Osteoblast (primary cell): ENCODE data around the gene CDC14A. TPM values are rescaled to one million over a fixed set of nuclear protein-coding genes. Genes with fewer than 3 reads are reported as not detected.

Experiments used
- DNase-seq: peaks from one replicate; pipeline ENCODE4 v3.0.0; 2011; ENCODE audit warnings: low spot score, mixed read lengths; ENCODE audit not compliant: insufficient read length; ENCODE audit errors: missing footprints
- H2AFZ ChIP-seq: 2 replicates; pipeline ENCODE4 v1.6.0; 2011; ENCODE audit warnings: mild to moderate bottlenecking, low read length
- H3K27ac ChIP-seq: 2 replicates; pipeline ENCODE4 v1.5.1; 2011; ENCODE audit warnings: mild to moderate bottlenecking, low read depth, low read length, moderate library complexity
- H3K27me3 ChIP-seq: 2 replicates; pipeline ENCODE4 v1.6.0; 2012; ENCODE audit warnings: mild to moderate bottlenecking, control low read depth, inconsistent platforms, low read length, moderate library complexity; ENCODE audit not compliant: insufficient read depth
- H3K36me3 ChIP-seq: 2 replicates; pipeline ENCODE4 v1.5.1; 2011; ENCODE audit warnings: mild to moderate bottlenecking, low read length, control low read depth, moderate library complexity; ENCODE audit not compliant: insufficient read depth
- H3K4me1 ChIP-seq: 2 replicates; pipeline ENCODE4 v1.5.1; 2011; ENCODE audit warnings: mild to moderate bottlenecking, low read length, control low read depth, moderate library complexity; ENCODE audit not compliant: insufficient read depth
- H3K4me2 ChIP-seq: 2 replicates; pipeline ENCODE4 v1.6.0; 2011; ENCODE audit warnings: mild to moderate bottlenecking, low read length; ENCODE audit not compliant: insufficient read depth
- H3K4me3 ChIP-seq: fragments of 200-600 bp; sonication (generic); 3 replicates; pipeline ENCODE4 v1.5.1; 2012; ENCODE audit warnings: mild to moderate bottlenecking, low read length, inconsistent platforms; ENCODE audit not compliant: insufficient read depth
- H3K79me2 ChIP-seq: 2 replicates; pipeline ENCODE4 v1.6.0; 2012; ENCODE audit warnings: mild to moderate bottlenecking, low read length, control low read depth, inconsistent platforms; ENCODE audit not compliant: insufficient read depth
- H3K9me3 ChIP-seq: 2 replicates; pipeline ENCODE4 v1.5.1; 2011; ENCODE audit warnings: low read depth, low read length, control low read depth
- H4K20me1 ChIP-seq: 2 replicates; pipeline ENCODE4 v1.6.0; 2012; ENCODE audit warnings: mild to moderate bottlenecking, low read length, control low read depth; ENCODE audit not compliant: insufficient read depth
- total RNA-seq: library from RNA; depleted of rRNA; stranded (reverse); fragments of >200 nt; gene quantifications from 2 replicates; pipeline ENCODE4 v1.2.3, GENCODE V29; 2012
- TF ChIP-seq, protein P1 (sequence below): IDR thresholded peaks from 2 replicates; pipeline ENCODE4 v1.5.1; 2011; ENCODE audit warnings: mild to moderate bottlenecking, low read depth, low read length, moderate library complexity; ENCODE audit errors: extremely low read depth

The CDC14A gene
- total RNA-seq, 1 donor = 6.9 TPM

DNA sequence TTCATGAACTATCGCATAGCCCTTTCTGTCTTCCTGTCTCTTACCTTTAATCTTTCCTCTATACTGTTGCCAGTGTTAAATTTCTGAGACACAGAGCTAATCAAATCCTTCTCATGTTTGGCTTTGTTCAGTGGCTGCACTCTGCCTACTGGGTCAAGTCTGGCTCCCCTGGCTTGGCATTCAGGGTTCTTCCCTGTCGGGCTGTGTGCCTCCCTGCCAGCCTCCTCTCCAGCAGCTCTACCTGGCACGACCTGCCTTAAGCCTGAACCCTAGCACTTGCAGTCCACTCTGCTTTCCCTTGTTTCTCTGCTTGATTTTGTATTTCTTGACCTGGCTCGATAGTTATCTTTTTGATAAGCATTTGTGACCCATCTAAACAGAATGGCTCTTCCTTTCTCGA, 159.5 kb downstream of the CDC14A start:
- H3K79me2 ChIP-seq = no peaks in the 10 kb centered on the region
- H4K20me1 ChIP-seq = no peaks in the 10 kb centered on the region
- no peak for DNase-seq
- H2AFZ ChIP-seq = no peak overlapping the region
- H3K9me3 ChIP-seq = no peaks in the 10 kb centered on the region
- no peak overlapping the region for H3K4me2 ChIP-seq
- TF ChIP-seq, protein P1, sequence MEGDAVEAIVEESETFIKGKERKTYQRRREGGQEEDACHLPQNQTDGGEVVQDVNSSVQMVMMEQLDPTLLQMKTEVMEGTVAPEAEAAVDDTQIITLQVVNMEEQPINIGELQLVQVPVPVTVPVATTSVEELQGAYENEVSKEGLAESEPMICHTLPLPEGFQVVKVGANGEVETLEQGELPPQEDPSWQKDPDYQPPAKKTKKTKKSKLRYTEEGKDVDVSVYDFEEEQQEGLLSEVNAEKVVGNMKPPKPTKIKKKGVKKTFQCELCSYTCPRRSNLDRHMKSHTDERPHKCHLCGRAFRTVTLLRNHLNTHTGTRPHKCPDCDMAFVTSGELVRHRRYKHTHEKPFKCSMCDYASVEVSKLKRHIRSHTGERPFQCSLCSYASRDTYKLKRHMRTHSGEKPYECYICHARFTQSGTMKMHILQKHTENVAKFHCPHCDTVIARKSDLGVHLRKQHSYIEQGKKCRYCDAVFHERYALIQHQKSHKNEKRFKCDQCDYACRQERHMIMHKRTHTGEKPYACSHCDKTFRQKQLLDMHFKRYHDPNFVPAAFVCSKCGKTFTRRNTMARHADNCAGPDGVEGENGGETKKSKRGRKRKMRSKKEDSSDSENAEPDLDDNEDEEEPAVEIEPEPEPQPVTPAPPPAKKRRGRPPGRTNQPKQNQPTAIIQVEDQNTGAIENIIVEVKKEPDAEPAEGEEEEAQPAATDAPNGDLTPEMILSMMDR = no peak
- H3K4me3 ChIP-seq = no peak overlapping the region
- no peaks in the 10 kb centered on the region for H3K27me3 ChIP-seq
- H3K36me3 ChIP-seq = no peaks in the 10 kb centered on the region
- H3K27ac ChIP-seq = no peak overlapping the region
- no peaks in the 10 kb centered on the region for H3K4me1 ChIP-seq

DNA sequence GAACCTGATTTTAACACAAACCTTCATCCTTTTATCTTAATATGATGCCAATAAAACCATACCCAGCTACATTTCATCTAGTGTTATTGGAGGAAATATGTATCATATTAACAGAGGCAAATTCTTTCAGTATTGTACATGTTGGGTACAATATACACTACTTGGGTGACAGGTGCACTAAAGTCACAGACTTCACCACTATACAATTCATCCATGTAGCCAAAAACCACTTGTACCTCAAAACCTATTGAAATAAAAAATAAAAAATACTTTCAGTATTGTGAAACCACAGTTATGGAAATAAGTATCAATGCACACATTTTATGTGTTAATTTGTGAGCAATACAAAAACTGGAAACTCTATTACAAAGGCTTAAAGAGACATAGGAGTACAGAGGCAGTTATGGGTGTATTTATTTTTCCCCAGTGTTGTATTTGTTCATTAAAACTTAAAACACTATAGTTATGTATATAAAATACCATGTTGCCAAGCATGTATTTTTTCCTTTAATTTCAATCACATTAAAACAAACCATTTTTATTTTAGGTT, 160.6 kb downstream of the CDC14A start:
- DNase-seq = no peak
- no peak overlapping the region for H2AFZ ChIP-seq
- H4K20me1 ChIP-seq = no peaks in the 10 kb centered on the region
- no peak overlapping the region for H3K4me3 ChIP-seq
- H3K4me2 ChIP-seq = no peak overlapping the region
- TF ChIP-seq, protein P1 = no peak
- no peak overlapping the region for H3K27ac ChIP-seq
- H3K4me1 ChIP-seq = no peaks in the 10 kb centered on the region
- H3K9me3 ChIP-seq = no peaks in the 10 kb centered on the region
- H3K27me3 ChIP-seq = no peaks in the 10 kb centered on the region
- no peaks in the 10 kb centered on the region for H3K79me2 ChIP-seq
- H3K36me3 ChIP-seq = no peaks in the 10 kb centered on the region

DNA sequence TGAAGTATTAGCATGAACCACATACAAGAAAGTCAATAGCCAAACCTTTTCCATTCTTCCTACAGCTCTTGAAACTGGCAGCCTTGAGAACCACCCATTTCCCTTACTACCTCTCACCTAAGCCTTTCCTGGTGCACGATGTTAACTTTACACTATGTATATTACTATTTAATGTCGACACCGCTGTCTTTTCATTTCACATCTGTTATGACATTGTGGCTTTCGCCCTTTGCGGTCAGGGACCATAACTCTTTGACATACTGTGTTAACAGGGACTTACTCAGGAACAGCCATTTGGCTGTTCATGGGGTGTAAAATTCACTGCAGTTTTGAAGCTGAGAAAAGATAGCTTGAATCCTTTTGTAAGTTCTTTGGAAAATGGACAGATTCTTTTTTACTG, 164.6 kb downstream of the CDC14A start:
- Histone ChIP-seq H3K4me3 (no peak overlapping the region), H2AFZ (no peak overlapping the region), H3K36me3 (no peaks in the 10 kb centered on the region), H3K79me2 (no peaks in the 10 kb centered on the region), H3K27me3 (no peaks in the 10 kb centered on the region), H4K20me1 (no peaks in the 10 kb centered on the region), H3K27ac (no peak overlapping the region), H3K4me2 (no peak overlapping the region), H3K4me1 (no peaks in the 10 kb centered on the region), H3K9me3 (no peaks in the 10 kb centered on the region)
- DNase-seq = no peak
- TF ChIP-seq, protein P1 = no peak

DNA sequence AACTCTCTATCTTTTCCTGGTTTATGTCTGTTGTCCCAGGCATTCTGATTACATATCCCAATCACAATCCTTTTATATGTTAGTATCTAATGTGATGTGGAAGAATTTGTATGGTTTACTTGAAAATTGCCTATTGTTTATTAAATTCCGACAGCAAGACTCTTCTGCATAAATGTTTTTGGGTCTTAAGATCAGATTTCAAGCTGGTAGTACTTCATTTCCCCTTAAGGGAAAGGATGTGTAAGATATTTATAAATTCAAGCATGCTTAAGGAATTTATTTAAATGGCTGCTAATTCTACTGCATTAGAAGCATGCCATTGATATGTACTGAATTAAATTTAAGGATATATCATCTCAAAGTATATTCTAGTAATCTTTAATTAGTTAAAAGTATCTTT, 165.2 kb downstream of the CDC14A start:
- no peak overlapping the region for H3K4me2 ChIP-seq
- no peak for DNase-seq
- TF ChIP-seq, protein P1 = no peak
- no peak overlapping the region for H2AFZ ChIP-seq
- no peaks in the 10 kb centered on the region for H3K9me3 ChIP-seq
- H3K36me3 ChIP-seq = no peaks in the 10 kb centered on the region
- H3K79me2 ChIP-seq = no peaks in the 10 kb centered on the region
- no peaks in the 10 kb centered on the region for H3K4me1 ChIP-seq
- H3K27me3 ChIP-seq = no peaks in the 10 kb centered on the region
- H3K4me3 ChIP-seq = no peak overlapping the region
- H3K27ac ChIP-seq = no peak overlapping the region
- H4K20me1 ChIP-seq = no peaks in the 10 kb centered on the region
